ENCODE results near the gene MAN1A2. TPM values are rescaled to one million over a fixed set of nuclear protein-coding genes. Genes with fewer than 3 reads are reported as not detected.

MAN1A2 gene
- polyA plus RNA-seq, 1 experiment: 40.7 TPM

DNA sequence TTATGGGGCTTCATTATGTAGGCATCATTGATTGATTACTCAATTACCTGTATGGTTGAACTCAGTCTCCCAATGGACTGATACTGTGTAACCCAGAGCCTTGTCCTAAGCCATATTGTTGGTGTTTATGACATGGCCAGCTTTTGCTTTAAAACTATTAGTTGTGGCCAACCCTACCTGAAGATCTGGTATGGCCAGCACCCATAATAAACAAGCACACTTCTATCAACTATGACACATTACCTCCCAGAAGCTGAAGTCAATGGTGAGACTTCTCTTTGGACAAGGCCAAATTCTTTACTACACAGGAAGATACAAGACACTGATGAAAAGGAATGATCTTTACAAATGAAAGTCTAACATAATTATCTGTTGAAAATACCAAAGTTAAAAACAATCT, 28.8 kb downstream of the MAN1A2 start:
- ChIA-PET CTCF (no interaction called here), POLR2A (no interaction called here)
- Histone ChIP-seq H3K27ac (ENCODE audit: low read depth, low read length) (no peak overlapping the region), H3K27me3 (ENCODE audit: control insufficient read depth, insufficient read depth, low read length) (no peaks in the 10 kb centered on the region), H3K9me3 (ENCODE audit: control insufficient read depth, insufficient read depth, low read length) (no peaks in the 10 kb centered on the region), H3K4me3 (ENCODE audit: low read depth, low read length) (no peak overlapping the region)
- TF ChIP-seq, protein P1, sequence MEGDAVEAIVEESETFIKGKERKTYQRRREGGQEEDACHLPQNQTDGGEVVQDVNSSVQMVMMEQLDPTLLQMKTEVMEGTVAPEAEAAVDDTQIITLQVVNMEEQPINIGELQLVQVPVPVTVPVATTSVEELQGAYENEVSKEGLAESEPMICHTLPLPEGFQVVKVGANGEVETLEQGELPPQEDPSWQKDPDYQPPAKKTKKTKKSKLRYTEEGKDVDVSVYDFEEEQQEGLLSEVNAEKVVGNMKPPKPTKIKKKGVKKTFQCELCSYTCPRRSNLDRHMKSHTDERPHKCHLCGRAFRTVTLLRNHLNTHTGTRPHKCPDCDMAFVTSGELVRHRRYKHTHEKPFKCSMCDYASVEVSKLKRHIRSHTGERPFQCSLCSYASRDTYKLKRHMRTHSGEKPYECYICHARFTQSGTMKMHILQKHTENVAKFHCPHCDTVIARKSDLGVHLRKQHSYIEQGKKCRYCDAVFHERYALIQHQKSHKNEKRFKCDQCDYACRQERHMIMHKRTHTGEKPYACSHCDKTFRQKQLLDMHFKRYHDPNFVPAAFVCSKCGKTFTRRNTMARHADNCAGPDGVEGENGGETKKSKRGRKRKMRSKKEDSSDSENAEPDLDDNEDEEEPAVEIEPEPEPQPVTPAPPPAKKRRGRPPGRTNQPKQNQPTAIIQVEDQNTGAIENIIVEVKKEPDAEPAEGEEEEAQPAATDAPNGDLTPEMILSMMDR (IDR thresholded peaks at IDR 0.05; ENCODE audit: low read depth, low read length): no peak
- DNase-seq (ENCODE audit: low read depth, low spot score): no peak

DNA sequence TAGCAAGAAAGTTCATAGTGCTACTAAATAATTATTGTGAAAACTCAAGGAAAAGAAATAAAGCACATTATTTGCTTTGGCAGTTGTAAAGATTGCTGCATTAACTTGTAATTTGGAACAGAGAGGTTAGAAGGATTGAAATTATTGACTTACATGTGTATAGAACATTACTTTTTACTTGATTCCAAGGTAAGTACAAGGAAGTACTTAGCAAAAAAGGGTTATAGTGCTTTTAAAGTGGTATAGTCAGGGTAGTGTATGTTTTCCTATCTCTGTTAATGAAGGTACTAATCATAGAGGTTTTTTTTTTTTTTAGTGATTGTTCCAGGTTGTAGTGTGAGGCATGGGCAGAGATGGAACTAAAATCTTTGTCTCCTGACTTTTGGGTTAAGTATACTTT, 29.4 kb downstream of the MAN1A2 start:
- TF ChIP-seq, protein P1 (IDR thresholded peaks at IDR 0.05; ENCODE audit: low read depth, low read length): no peak
- no peak overlapping the region for H3K4me3 ChIP-seq (ENCODE audit: low read depth, low read length)
- no peaks in the 10 kb centered on the region for H3K27me3 ChIP-seq (ENCODE audit: control insufficient read depth, insufficient read depth, low read length)
- H3K9me3 ChIP-seq (ENCODE audit: control insufficient read depth, insufficient read depth, low read length): no peaks in the 10 kb centered on the region
- H3K27ac ChIP-seq (ENCODE audit: low read depth, low read length): no peak overlapping the region
- no peak for DNase-seq (ENCODE audit: low read depth, low spot score)
- ChIA-PET POLR2A (no interaction called here), CTCF (no interaction called here)

DNA sequence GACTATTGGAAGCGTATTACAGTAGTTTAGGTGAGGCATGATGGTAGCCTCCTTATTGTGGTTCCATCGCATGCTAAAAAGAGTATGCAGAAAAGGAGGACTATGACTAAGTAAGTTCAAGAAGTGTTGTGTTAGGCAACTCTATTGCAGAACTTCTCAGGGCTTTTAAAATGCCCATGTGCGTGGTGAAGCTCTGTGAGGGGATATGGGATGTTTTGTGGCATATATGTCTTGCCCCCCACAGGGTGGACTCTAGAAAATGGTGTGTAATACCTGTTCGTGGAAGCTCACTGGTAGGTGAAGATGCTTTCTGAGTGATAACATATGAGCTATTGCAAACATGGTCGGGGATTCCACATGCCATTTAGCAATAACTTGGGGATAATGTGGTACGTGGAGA, 31.7 kb downstream of the MAN1A2 start:
- Histone ChIP-seq H3K4me3 (ENCODE audit: low read depth, low read length) (no peak overlapping the region), H3K27ac (ENCODE audit: low read depth, low read length) (no peak overlapping the region)

DNA sequence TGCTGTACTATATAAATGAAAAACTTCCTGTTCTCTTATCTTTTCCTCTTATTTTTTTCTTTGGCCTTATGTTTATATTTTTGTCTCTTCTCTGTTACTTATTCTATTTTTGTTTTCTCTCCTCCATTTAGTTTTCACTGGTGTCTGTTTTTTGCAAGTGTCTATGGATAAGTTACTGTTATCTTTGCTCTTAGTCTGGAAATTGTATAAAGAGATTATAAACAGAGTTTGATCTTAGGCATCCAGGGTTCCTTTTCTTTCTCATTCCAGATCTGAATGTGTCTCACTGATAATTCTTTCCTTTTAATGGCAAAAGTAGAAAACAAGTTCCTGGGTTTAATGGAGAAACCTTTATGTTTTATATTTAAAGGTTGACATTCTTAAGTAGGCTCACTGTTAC, 34.5 kb downstream of the MAN1A2 start:
- ChIA-PET CTCF (no interaction called here), POLR2A (no interaction called here)
- Histone ChIP-seq H3K27ac (ENCODE audit: low read depth, low read length) (no peak overlapping the region), H3K4me3 (ENCODE audit: low read depth, low read length) (no peak overlapping the region), H3K27me3 (ENCODE audit: control insufficient read depth, insufficient read depth, low read length) (no peaks in the 10 kb centered on the region), H3K9me3 (ENCODE audit: control insufficient read depth, insufficient read depth, low read length) (no peaks in the 10 kb centered on the region)
- DNase-seq (ENCODE audit: low read depth, low spot score): no peak
- TF ChIP-seq, protein P1 (IDR thresholded peaks at IDR 0.05; ENCODE audit: low read depth, low read length): no peak

More for the DNA sequence above, 31.7 kb downstream of the MAN1A2 start:
- no peaks in the 10 kb centered on the region for H3K9me3 ChIP-seq (ENCODE audit: control insufficient read depth, insufficient read depth, low read length)
- TF ChIP-seq, protein P1 (IDR thresholded peaks at IDR 0.05; ENCODE audit: low read depth, low read length): no peak
- no peaks in the 10 kb centered on the region for H3K27me3 ChIP-seq (ENCODE audit: control insufficient read depth, insufficient read depth, low read length)
- DNase-seq (ENCODE audit: low read depth, low spot score): no peak
- ChIA-PET POLR2A (no interaction called here), CTCF (interaction anchor here (0.9 kb wide), 1 partner anchor 10 kb away, joined by 3 read pairs; no protein-coding TSS in a partner anchor)

DNA sequence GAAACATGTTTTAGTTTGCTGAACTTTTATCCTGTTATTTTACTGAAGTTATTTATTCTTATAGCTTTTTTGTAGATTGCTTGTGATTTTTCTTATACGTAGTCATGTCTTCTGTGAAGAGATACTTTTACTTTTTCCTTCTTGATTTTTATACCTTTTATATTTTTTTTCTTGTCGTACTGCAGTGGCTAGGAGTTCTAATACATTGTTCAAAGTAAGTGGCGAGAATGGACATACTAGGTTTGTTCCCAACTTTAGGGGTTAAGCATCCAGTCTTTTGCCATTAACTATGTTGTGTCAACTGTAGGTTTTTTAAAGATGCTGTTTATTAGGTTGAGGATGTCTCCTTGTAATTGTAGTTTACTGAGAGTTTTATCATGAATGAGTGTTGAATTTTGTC, 36.3 kb downstream of the MAN1A2 start:
- Histone ChIP-seq H3K27me3 (ENCODE audit: control insufficient read depth, insufficient read depth, low read length) (no peaks in the 10 kb centered on the region), H3K9me3 (ENCODE audit: control insufficient read depth, insufficient read depth, low read length) (no peaks in the 10 kb centered on the region), H3K4me3 (ENCODE audit: low read depth, low read length) (no peak overlapping the region), H3K27ac (ENCODE audit: low read depth, low read length) (no peak overlapping the region)
- DNase-seq (ENCODE audit: low read depth, low spot score): no peak
- CTCF ChIA-PET: no interaction called here
- TF ChIP-seq, protein P1 (IDR thresholded peaks at IDR 0.05; ENCODE audit: low read depth, low read length): no peak
- POLR2A ChIA-PET: no interaction called here

Data from AG04450 (cell line).